GM06990 (cell line): ENCODE measurements around the gene DMD.

Experiments used
- DNase-seq: peaks from one replicate; pipeline ENCODE4 v3.0.0-alpha.2; 2011; ENCODE audit not compliant: insufficient read length; ENCODE audit errors: extremely low read depth
- H3K27me3 ChIP-seq: replicated peaks from 2 replicates; pipeline ENCODE4 v1.6.0; 2011; ENCODE audit warnings: low read length; ENCODE audit not compliant: control insufficient read depth, insufficient read depth
- H3K36me3 ChIP-seq: 2 replicates; pipeline ENCODE4 v1.5.1; 2011; ENCODE audit warnings: low read length; ENCODE audit not compliant: control insufficient read depth, insufficient read depth
- H3K4me3 ChIP-seq: replicated peaks from 2 replicates; pipeline ENCODE4 v1.5.1; 2011; ENCODE audit warnings: low read depth, mild to moderate bottlenecking, control low read depth, low read length
- CTCF ChIP-seq: IDR thresholded peaks from 2 replicates; pipeline ENCODE4 v1.5.1; 2011; ENCODE audit warnings: low read length, control low read depth, mild to moderate bottlenecking, inconsistent platforms; ENCODE audit not compliant: insufficient read depth, poor library complexity, severe bottlenecking

Gene DMD

GRCh38 chrX:31870267-31870666, 1341.1 kb downstream of the DMD start:
- Histone ChIP-seq H3K27me3 (no peaks in the 10 kb centered on the region), H3K4me3 (no peak overlapping the region), H3K36me3 (no peaks in the 10 kb centered on the region)
- TF ChIP-seq CTCF: no peak
- no peak for DNase-seq

DNA sequence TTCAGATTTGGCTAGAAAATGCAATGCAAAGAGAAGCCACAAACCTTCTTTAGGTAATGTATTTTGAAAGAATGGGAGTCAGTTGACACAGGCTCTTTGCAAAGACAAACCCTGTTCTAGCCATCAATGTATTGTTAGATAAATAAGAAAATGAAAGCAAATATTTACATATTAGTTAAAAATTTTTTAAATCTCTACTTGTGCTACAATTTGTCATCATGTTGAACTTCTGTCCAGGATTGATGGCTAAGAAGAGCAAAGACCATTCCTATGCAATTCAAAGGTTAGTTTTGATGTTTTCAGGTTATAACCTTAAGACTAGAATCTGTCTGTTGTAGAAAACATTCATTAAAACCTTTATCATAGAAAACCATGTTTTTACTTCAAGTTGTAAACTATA, 1350.7 kb downstream of the DMD start:
- H3K4me3 ChIP-seq: no peak overlapping the region
- no peaks in the 10 kb centered on the region for H3K27me3 ChIP-seq
- no peak for TF ChIP-seq CTCF
- no peak for DNase-seq
- no peaks in the 10 kb centered on the region for H3K36me3 ChIP-seq

DNA sequence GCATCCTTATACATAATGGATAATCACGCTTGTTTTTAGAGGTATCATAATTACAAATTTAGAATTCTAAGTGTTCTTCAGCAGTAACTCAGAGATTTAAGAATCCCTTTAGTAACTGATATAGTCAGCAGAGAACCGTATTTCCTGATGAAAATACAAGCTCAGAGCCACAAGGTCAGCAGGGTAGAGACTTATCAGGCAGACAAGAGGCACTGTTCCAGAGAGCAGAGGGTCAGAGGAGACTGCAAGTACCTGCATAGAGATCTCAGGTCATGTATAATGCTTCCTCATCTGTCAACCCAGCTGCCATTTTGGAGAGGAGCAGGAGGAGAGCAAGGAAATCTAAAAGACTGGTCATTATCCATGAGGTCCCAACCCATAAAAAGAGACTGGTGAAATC, 1352.4 kb downstream of the DMD start:
- no peak for TF ChIP-seq CTCF

GRCh38 chrX:31854716-31855115, 1356.6 kb downstream of the DMD start:
- no peaks in the 10 kb centered on the region for H3K36me3 ChIP-seq
- no peak for DNase-seq
- no peaks in the 10 kb centered on the region for H3K27me3 ChIP-seq
- no peak for TF ChIP-seq CTCF
- no peak overlapping the region for H3K4me3 ChIP-seq

More for the DNA sequence above, 1352.4 kb downstream of the DMD start:
- no peak for DNase-seq
- Histone ChIP-seq H3K4me3 (no peak overlapping the region), H3K27me3 (no peaks in the 10 kb centered on the region), H3K36me3 (no peaks in the 10 kb centered on the region)

GRCh38 chrX:31851761-31852160, 1359.6 kb downstream of the DMD start:
- no peaks in the 10 kb centered on the region for H3K27me3 ChIP-seq
- no peak for DNase-seq

More at GRCh38 chrX:31851761-31852160, 1359.6 kb downstream of the DMD start:
- H3K4me3 ChIP-seq: no peak overlapping the region
- H3K36me3 ChIP-seq: no peaks in the 10 kb centered on the region
- TF ChIP-seq CTCF: no peak
